GM10847 (cell line): ENCODE measurements around the gene PTPN5.

ENCODE experiments used
- POLR2A ChIP-seq: IDR thresholded peaks from 2 replicates; pipeline ENCODE4 v1.6.1; 2011; ENCODE audit not compliant: insufficient read length; ENCODE audit errors: extremely low read depth

Gene PTPN5

GRCh38 chr11:18730020-18730419 lies 61.6 kb downstream of the PTPN5 start:
- no peak for TF ChIP-seq POLR2A

GRCh38 chr11:18729426-18729825 lies 62.2 kb downstream of the PTPN5 start:
- TF ChIP-seq POLR2A, result no peak

GRCh38 chr11:18728658-18729057 lies 62.9 kb downstream of the PTPN5 start:
- no peak for TF ChIP-seq POLR2A

GRCh38 chr11:18727479-18728236 lies 63.9 kb downstream of the PTPN5 start:
- TF ChIP-seq POLR2A, result no peak

GRCh38 chr11:18726040-18726439 lies 65.6 kb downstream of the PTPN5 start, which contains the start of gene IGSF22:
Gene IGSF22, minus strand, starts transcription at chr11:18726188. Its CDS starts 1,952 bp downstream, at chr11:18724236.
- TF ChIP-seq POLR2A, result no peak

GRCh38 chr11:18723991-18724390 lies 67.6 kb downstream of the PTPN5 start:
- TF ChIP-seq POLR2A, result no peak

GRCh38 chr11:18722293-18722637 lies 69.3 kb downstream of the PTPN5 start:
- no peak for TF ChIP-seq POLR2A

GRCh38 chr11:18721561-18722292 lies 69.9 kb downstream of the PTPN5 start:
- no peak for TF ChIP-seq POLR2A

GRCh38 chr11:18720808-18721560 lies 70.6 kb downstream of the PTPN5 start:
- no peak for TF ChIP-seq POLR2A

GRCh38 chr11:18720091-18720807 lies 71.3 kb downstream of the PTPN5 start:
- TF ChIP-seq POLR2A, result no peak

- TF ChIP-seq POLR2A, result no peak
Measured at GRCh38 chr11:18715476-18715875, 76.1 kb downstream of the PTPN5 start.

GRCh38 chr11:18714443-18714780 lies 77.2 kb downstream of the PTPN5 start:
- TF ChIP-seq POLR2A, result no peak

- no peak for TF ChIP-seq POLR2A
Measured at GRCh38 chr11:18713646-18714442, 77.8 kb downstream of the PTPN5 start.

GRCh38 chr11:18710545-18710944 lies 81.1 kb downstream of the PTPN5 start:
- TF ChIP-seq POLR2A, result no peak
